ENCODE data around the gene KDM4C.
"Not testable (repeated sequence)": the region's sequence is repeated elsewhere in the genome, so short reads cannot be mapped to it uniquely, and the experiment has no call there.

KDM4C gene

GRCh38 chr9:7027996-7028395, 270.2 kb downstream of the KDM4C start:
- no peak for TF ChIP-seq CTCF (IDR thresholded peaks at IDR 0.05; ENCODE audit: control insufficient read depth, extremely low read depth, insufficient read depth)

GRCh38 chr9:7028591-7028990, 270.8 kb downstream of the KDM4C start:
- no peak overlapping the region for H3K4me3 ChIP-seq (ENCODE audit: low read depth, low read length)
- TF ChIP-seq CTCF (IDR thresholded peaks at IDR 0.05; ENCODE audit: control insufficient read depth, extremely low read depth, insufficient read depth), result no peak
- no peak for DNase-seq (ENCODE audit: low read depth)

More at GRCh38 chr9:7027996-7028395, 270.2 kb downstream of the KDM4C start:
- no peak overlapping the region for H3K4me3 ChIP-seq (ENCODE audit: low read depth, low read length)
- DNase-seq (ENCODE audit: low read depth), result no peak

GRCh38 chr9:7030943-7031342, 273.2 kb downstream of the KDM4C start:
- not testable (repeated sequence) for DNase-seq (ENCODE audit: low read depth); H3K4me3 ChIP-seq (ENCODE audit: low read depth, low read length)

DNA sequence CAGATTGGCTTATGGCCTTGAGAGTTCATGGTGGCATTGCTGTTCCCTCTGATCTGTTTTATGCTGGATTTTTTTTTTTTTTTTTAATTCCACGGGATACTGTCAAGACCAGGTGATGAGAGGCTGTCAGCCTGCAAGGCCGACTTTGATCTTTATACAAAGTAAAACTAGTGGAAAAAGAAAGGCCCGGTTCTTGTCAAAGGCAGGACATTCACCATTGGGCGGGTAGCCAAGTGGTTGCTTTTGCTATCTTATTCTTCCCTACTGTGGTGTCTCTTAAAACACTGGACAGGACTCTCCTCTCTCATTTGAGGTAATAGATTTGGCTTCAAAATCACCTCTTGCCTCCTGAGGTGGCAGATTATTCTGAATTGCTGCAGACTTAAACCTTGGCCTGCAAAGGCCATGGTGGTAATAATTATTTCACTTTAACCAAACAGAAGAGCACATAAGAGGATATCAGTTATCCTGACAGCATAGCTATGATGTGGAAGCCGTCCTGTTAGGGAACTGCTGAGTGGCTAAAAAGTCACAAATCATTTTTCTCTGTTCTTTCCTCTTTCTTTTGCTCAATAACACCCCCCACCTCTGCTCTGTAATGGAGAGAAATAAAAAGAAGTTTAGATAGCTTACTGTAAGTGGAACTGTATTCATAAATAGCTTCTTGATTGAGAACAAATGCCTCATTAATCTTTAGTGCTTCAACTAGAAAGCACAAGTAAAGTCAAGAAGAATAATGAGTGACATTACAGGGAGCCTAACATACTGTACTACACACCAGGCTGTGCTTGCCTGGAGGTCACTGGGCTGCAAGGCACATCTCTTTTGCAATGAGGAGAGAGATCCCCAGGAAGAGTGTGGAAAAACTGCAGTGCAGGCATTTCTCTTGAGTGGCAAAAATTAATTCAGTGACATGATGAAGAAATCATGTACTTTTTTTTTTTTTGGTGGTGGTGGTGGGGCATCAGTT, 275.6 kb downstream of the KDM4C start:
- TF ChIP-seq CTCF (IDR thresholded peaks at IDR 0.05; ENCODE audit: control insufficient read depth, extremely low read depth, insufficient read depth), result no peak
- no peak overlapping the region for H3K4me3 ChIP-seq (ENCODE audit: low read depth, low read length)
- DNase-seq (ENCODE audit: low read depth), result no peak

- no peak for TF ChIP-seq CTCF (IDR thresholded peaks at IDR 0.05; ENCODE audit: control insufficient read depth, extremely low read depth, insufficient read depth)
- no peak for DNase-seq (ENCODE audit: low read depth)
- H3K4me3 ChIP-seq (ENCODE audit: low read depth, low read length), result no peak overlapping the region
These were observed 279.4 kb downstream of the KDM4C start for GRCh38 chr9:7037176-7037575.

DNA sequence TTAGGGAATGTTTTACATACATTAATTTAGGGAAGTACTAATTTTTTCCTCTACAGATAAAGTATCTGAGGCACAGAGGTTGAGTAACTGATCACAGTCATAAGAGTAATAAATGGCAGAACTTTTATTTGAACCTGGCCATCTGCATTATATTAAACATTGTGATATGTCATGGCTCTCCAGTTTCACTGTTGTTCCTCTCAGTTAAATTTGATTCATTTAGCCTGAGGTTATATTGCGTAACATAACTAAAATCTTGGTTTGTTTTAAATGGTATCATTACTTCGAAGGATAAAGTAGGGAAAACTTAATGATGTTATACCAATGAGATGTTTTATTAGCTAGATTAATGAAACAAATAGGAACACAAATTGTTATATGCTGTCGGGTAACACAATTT, 284.4 kb downstream of the KDM4C start:
- H3K4me3 ChIP-seq (ENCODE audit: low read depth, low read length), result no peak overlapping the region
- no peak for DNase-seq (ENCODE audit: low read depth)
- no peak for TF ChIP-seq CTCF (IDR thresholded peaks at IDR 0.05; ENCODE audit: control insufficient read depth, extremely low read depth, insufficient read depth)

DNA sequence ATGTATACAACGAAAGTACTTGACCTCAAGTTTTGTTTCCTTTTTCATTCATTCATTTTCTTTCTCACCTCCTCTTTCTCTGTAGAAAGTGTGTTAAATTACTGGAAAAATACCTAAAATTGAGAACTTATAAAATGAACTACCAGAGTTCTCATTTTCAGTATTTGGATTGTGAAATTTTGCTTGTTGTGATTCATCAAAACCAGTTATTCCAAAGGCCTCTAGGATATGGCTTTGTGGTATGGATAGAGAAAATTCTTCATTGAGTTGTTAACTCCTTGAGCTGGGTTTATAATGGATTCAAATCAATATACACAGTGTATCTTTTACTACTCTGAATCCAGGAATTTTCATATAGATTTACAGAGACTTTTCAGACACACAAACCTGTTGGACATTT, 287.6 kb downstream of the KDM4C start:
- no peak for TF ChIP-seq CTCF (IDR thresholded peaks at IDR 0.05; ENCODE audit: control insufficient read depth, extremely low read depth, insufficient read depth)
- no peak overlapping the region for H3K4me3 ChIP-seq (ENCODE audit: low read depth, low read length)
- DNase-seq (ENCODE audit: low read depth), result no peak

Data from LNCaP clone FGC (cell line).